Tibial artery (tissue), 4 donors: ENCODE measurements around the gene TLE3.

ENCODE experiments used
- DNase-seq, 2 donors: peaks; one replicate each; pipeline ENCODE4 v3.0.0-alpha.2; 2019
- H3K27ac ChIP-seq, 2 donors: fragments of 200-600 bp; sonication (generic) in 1 of 2; 1 replicate in 1 of 2; 2 replicates in 1 of 2; pipeline ENCODE4 v1.5.1; 2018 to 2019; ENCODE audit warnings: mild to moderate bottlenecking in 1 of 2
- H3K27me3 ChIP-seq, 2 donors: fragments of 200-600 bp; sonication (generic) in 1 of 2; one replicate each; pipeline versions ENCODE4 v1.5.1 to v1.6.0; 2016 to 2019
- H3K36me3 ChIP-seq, 3 donors: fragments of 200-600 bp; sonication (generic) in 2 of 3; one replicate each; pipeline ENCODE4 v1.5.1; 2016 to 2019; ENCODE audit warnings: mild to moderate bottlenecking in 2 of 3
- H3K4me1 ChIP-seq, 4 donors: fragments of 200-600 bp; sonication (generic) in 2 of 4; 1 replicate in 3 of 4; 2 replicates in 1 of 4; pipeline ENCODE4 v1.5.1; 2016 to 2019
- H3K4me3 ChIP-seq, 2 donors: fragments of 200-600 bp; sonication (generic) in 1 of 2; 1 replicate in 1 of 2; 2 replicates in 1 of 2; pipeline ENCODE4 v1.5.1; 2018 to 2019; ENCODE audit warnings: mild to moderate bottlenecking in 2 of 2
- H3K9me3 ChIP-seq, 3 donors: fragments of 200-600 bp; sonication (generic) in 1 of 3; one replicate each; pipeline ENCODE4 v1.5.1; 2016 to 2019
- CTCF ChIP-seq, 2 experiments: fragments of 200-600 bp in 1 of 2; fragments of 450-650 bp in 1 of 2; IDR thresholded peaks; one replicate each; pipeline ENCODE4 v1.5.1; 2017 to 2019; ENCODE audit warnings: antibody characterized with exemption in 2 of 2, mild to moderate bottlenecking in 1 of 2, moderate library complexity in 1 of 2
- intact Hi-C: fragments of 100-400 bp; cut with DNase I; formaldehyde crosslinking; loops from one replicate; pipeline ENCODE4 v1.15.0; 2023; ENCODE audit warnings: low total_unique reads

The TLE3 gene

GRCh38 chr15:70109531-70109930 lies 11.8 kb upstream of the TLE3 start:
- intact Hi-C loops, result no loop called here
- Histone ChIP-seq H3K27ac (no peak overlapping the region), H3K4me3 (no peak overlapping the region), H3K27me3 (no peaks in the 10 kb centered on the region), H3K9me3 (no peaks in the 10 kb centered on the region), H3K36me3 (no peaks in the 10 kb centered on the region), H3K4me1 (peaks cover 0 to 12% (median 9%) of the 10 kb centered on the region in 4 donors)
- no peak for DNase-seq
- no peak for TF ChIP-seq CTCF (IDR thresholded peaks at IDR 0.05)

- no peaks in the 10 kb centered on the region for H3K27me3 ChIP-seq
- TF ChIP-seq CTCF (IDR thresholded peaks at IDR 0.05), result no peak
- no peaks in the 10 kb centered on the region for H3K9me3 ChIP-seq
- DNase-seq, result no peak
- H3K36me3 ChIP-seq, result no peaks in the 10 kb centered on the region
- H3K4me3 ChIP-seq, result no peak overlapping the region
- peaks cover 4 to 24% (median 19%) of the 10 kb centered on the region in 4 donors for H3K4me1 ChIP-seq
- intact Hi-C loops, result no loop called here
- no peak overlapping the region for H3K27ac ChIP-seq
Measured at GRCh38 chr15:70103880-70104626, 6.3 kb upstream of the TLE3 start.

GRCh38 chr15:70102827-70103226 lies 5.1 kb upstream of the TLE3 start:
- Histone ChIP-seq H3K36me3 (no peaks in the 10 kb centered on the region), H3K4me1 (peaks cover 4 to 35% (median 28%) of the 10 kb centered on the region in 4 donors), H3K27me3 (no peaks in the 10 kb centered on the region), H3K27ac (no peak overlapping the region), H3K4me3 (no peak overlapping the region), H3K9me3 (no peaks in the 10 kb centered on the region)
- intact Hi-C loops, result no loop called here
- TF ChIP-seq CTCF (IDR thresholded peaks at IDR 0.05), result no peak
- peak in 1 of 2 donors; percentile 56 for DNase-seq

- peaks cover 4 to 35% (median 28%) of the 10 kb centered on the region in 4 donors for H3K4me1 ChIP-seq
Measured at GRCh38 chr15:70101459-70102113, 3.9 kb upstream of the TLE3 start.

More at GRCh38 chr15:70101459-70102113, 3.9 kb upstream of the TLE3 start:
- Histone ChIP-seq H3K27ac (peak overlapping the region; percentile 59 to 61), H3K9me3 (no peaks in the 10 kb centered on the region), H3K36me3 (no peaks in the 10 kb centered on the region), H3K4me3 (peak overlapping the region; percentile 31 to 95), H3K27me3 (no peaks in the 10 kb centered on the region)
- no peak for DNase-seq
- no peak for TF ChIP-seq CTCF (IDR thresholded peaks at IDR 0.05)
- intact Hi-C loops, result no loop called here
